ENCODE measurements around the gene GPAM.
A peak's percentile ranks its signal among the peaks of the same experiment; 100 is the strongest.

The GPAM gene

DNA sequence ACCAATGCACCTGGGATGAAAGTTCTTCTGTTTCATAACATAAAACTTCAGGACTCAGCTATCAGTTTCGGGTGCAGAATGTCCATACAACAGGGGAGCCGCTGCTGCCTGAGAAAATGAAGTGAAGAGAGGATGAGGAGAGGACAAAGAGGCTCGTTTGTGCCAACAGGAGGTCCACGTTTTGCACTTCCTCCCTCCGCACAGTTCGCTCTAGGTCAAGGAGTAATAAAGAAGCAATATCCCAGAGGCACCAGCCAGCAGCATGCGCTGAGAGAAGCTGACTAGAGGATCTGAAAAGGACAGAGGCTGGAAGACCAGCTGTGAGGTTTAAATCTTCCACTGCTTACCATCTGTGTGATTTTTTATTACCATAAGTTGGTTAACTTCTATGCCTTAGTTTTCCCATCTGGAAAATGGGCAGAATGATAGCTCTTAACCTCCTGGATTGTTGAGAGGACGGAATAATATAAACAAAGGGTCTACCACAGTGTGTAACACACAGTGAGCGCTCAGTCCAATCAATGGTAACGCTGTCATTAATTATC is 709 bp downstream of the GPAM start:
- no peak for DNase-seq (ENCODE audit: low read depth)

DNA sequence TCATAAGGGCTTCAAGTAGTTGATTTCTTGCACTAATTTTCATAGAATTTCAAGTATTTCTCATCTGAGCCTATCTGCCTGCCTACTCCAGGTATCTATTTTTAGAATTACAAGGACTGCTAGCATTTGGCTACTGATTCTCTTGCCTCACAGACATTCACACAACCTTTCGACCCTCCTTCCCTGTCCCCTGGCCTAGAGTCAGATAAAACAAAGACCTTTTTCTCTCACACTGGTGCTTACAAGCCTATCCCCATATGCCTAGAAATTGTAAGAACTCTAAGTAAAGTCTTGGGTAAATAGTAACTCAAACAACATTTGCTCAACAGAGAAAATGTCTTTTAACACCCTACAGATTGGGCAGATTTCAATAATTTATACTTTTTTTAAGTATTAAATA is 6.3 kb downstream of the GPAM start:
- DNase-seq (ENCODE audit: low read depth), result no peak

DNA sequence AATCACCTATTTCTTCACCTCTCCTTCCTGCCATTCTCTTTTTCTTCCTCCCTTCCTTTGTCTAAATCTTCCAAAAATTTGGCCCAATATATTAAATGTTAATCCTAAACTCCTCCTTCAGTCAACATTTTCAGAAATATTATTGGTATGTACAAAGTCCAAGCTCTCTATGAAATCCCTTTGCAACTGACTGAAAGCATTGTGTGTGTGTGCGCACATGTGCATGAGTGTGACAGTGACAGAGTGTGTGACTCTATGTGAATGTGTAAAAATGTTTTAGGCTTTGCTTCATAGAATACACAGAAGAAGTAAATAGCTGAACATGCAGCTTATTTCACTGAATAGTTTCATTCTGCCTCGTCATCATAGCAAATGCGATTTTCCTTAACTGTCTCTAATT is 7.0 kb downstream of the GPAM start:
- DNase-seq (ENCODE audit: low read depth), result no peak

DNA sequence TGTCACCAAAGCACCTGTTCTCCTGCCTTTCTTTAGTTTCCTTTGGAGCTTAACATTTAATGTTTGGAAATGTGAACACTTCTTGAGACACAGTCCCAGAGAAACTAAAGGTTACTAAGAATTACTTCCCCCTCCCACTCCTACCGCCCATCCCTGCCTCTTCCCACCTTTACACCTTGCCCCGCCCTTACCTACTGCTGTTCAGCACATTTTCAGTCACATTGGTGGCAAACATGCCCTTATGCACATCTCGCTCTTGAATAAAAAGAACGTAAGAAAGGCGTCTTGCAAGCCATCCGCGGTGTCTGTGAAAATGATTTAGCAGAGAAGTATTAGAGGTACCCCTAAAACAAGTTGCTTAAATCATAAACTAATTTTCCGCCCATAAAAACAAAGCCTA is 8.2 kb downstream of the GPAM start:
- no peak for DNase-seq (ENCODE audit: low read depth)

DNA sequence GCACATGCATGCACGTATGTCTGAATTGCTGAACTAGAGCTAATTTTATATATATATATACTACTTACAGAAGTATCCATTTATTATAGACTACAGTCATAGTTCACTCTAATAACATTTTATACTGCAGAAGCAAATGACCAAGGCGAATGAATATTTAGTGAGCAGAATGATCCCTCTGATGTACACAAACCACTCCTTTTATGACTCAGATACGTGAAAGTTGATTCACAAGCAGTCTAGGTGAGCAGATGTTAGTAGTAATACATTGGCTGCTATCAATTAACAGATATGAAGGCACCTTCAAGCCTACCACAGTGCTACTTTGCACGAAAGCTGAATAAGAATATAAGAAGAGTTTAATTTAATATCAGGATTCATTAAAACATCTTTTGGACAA is 10.4 kb downstream of the GPAM start:
- DNase-seq (ENCODE audit: low read depth), result no peak

DNA sequence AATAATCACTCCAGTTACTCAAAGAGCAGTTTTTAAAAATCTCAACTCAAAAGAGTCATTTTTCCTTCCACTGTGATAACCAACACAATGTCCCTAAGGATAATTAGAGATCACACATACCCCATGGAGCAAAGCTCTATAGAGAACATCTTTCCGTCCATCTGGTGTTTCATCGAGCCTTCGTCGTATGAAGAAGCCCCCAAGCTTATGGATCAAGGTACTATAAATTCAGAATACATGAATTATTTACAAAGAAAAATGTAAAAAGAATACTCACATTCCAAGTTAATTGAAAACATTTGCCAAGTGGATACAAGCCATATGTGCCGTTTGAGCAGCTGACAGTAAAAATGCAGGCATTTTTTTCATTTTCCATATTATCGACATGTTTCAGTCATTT is 14.8 kb downstream of the GPAM start:
- DNase-seq (ENCODE audit: low read depth), result no peak

DNA sequence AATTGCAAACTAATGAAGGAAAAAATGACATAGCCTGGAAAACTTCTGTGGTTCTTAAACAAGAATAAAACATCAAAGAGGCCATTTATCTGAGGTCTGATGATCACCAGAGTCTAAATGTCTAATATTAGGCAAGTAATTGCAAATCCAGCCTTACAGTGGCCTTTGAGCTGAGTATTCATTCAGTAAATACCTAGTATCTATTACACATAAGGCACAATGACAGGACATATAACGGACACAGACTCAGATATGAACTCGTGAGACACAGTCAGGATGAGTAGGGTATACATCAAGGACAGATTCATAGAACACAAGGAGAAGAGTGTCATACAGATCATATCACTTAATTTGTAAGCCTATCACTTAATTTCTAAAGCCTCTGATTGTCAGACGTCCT is 16.8 kb downstream of the GPAM start:
- no peak for DNase-seq (ENCODE audit: low read depth)

DNA sequence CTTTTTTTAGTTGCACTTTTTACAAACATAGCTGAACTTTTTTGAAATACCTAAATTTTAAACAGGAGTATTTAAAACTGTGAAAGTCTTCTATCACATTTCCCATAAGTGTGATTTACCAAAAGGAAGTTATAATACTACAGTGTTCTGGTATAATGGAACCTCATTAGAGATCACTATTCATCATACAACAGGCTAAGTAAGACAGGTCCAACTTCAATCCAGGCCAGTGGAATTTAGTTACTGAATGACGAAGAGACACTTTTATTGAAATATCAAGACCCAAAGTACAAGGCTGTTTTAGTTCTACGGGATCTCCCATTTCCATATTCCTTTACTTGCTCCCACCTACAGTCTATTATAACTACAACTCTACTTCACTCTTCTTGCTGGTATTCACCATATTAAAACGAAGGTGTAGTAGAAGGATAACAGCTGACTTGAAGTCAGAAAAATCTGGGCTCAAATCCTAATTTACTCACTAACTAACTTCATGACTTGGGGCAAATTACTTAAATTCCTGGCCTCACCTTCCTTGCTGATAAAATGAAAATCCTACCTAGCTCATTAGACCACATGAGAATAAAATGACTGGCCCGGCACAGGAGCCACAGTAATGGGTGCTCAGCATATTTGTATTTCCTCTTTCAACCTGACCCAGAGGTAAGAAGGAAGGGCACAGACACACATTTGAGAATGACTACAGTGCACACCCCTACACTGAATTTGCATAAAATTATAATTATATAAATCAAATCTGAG is 21.6 kb downstream of the GPAM start:
- no peak for DNase-seq (ENCODE audit: low read depth)

DNA sequence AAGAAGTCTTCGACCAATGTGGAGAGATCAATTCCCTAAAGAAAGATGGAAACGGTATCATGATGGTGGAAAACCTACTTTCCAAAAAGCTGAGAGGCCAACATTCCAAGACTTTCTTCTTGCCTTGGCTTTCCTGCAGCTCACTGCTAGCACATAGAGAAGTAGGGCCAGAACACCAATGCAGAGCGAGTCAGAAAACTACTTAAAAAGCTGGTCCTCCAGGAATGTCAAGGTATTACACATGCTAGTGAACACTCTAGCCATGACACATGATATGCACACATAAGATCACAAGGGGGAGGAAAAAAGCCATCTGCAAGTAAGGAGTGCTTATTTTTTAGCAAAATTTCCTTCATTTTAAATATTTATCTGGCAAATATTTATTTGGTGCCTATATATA is 22.7 kb downstream of the GPAM start:
- DNase-seq (ENCODE audit: low read depth), result no peak

DNA sequence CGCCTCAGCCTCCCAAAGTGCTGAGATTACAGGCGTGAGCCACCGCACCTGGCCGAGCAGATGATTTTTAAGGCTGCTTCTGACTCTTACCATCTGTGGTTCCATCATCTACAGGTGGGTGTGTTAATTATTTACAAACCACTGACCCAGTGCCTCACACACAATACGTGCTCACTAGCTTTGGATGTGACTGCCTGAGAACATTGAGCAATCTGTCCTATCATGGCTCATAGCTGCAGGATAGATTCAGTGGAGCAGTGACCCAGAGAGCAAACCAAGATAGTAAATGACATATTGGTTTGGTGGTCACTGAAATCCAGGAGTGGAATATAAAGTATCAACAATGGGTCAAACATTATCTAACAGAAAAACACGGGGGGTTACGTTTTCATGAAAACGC is 24.1 kb downstream of the GPAM start:
- DNase-seq (ENCODE audit: low read depth), result no peak

DNA sequence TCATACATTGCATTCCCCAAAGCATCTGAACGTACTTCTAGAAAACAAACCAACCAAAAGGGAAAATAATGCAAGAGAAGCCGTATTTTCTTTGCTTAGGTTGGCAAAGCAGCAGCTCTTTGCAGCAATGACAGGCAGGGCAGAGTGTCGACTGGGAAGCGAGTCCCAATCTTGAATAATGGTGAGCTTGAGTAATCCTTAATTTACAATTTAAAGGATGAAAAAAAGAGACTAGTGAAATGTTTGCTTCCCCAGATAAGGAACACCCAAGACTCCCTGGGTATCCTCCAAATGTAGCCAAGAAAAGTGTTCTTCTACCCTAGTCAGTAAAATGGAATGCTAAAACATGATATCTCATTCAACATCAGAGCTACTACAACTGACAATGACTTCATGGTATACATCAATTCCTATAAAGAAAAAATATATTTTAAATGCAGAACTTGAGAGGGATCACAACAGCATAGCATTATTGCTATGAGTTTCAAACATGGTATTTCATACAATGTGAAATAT is 32.0 kb downstream of the GPAM start:
- no peak for DNase-seq (ENCODE audit: low read depth)

DNA sequence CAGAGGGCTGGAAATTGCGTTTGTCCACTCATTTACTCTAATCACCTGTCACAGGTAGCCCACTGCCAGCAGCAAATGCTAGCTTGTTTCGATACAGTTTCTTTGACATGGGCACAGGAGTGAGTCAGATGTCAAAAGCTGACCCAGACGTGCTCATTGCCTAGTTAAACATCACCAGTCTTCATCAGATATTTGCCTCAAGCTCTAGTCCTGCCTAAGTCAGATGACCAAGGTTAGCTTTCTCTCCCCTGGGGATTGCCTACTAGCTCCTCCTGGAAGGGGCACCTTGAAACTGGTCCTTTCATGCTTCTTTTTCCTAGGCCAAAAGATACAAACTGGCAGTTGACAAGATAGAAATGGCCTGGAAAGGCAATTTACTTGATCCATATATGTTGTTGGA is 35.2 kb downstream of the GPAM start:
- DNase-seq (ENCODE audit: low read depth), result no peak

DNA sequence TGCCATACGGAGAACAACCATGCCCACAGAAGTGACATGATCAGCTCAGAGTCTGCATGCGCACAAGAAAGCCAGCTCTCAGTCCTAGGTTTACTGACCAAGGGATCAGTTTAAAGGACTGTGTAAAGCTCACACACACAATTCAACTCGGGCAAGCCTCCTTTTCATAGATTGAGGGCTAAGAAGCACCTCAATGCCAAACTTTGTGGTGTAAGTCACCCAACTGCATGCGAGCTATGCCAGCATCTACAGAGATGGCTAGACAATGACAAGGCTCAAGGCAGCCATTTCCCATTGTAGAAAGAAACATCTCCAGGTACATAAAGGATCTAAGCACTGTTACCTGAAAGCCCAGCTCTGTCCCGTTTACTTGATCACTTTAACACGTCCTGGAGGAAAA is 36.8 kb downstream of the GPAM start:
- DNase-seq (ENCODE audit: low read depth), result no peak

DNA sequence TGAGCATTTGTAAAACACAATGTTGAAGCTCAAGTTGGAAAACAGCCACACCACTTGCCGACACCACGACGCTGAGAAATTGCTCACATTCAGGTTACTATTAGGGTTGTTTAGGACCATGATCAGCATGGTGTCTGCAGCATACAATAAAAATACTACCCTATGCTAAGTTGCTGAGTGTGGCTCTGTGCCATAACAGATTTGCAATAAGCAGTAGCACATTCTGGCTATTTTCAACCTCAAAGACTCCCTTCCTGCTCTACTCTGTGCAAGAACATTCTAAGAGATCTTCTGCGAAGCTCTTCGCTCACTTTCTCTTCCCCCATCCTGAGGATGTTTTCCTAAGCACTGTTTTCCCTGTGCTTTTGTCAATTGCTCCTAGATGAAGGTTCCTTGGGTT is 38.3 kb downstream of the GPAM start:
- DNase-seq (ENCODE audit: low read depth), result no peak

DNA sequence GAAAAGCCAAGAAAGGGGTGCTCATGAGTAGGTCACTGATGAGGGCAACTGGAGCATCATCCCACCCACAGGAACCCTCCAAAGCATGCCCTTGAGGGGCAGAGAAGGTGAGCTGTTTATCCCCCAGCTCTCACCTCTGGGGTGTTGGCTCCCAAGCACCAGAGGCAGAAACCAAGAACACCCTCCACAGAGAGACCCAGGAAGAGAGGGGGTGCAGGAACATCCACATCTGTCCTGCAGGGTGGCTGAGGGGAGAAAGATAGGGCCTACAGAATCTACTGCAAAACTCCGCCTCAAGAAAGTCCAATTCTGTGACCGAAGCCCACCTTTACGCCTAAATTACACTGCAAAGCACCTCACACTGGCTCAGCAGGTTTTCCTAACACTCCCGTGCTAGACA is 40.1 kb downstream of the GPAM start:
- DNase-seq (ENCODE audit: low read depth), result no peak

DNA sequence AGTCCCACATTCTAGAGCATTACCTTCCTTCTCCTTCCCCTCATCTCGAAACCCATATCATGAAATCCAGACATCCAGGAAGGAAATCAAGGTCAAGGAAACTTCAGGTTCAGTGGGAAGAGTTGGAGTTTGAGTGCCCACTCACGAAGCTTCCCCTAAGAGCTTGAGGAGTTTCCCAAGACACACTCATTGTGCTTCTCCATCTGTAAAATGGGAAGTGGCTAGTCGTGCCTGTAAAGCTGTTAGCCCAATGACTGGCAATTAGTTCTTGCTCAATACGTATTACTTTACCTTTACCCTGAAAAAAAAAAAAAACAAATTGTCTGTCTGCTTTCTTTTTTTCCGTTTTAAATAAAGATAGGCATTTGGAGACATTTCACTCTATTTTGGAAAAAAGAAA is 42.3 kb downstream of the GPAM start:
- DNase-seq (ENCODE audit: low read depth), result no peak

DNA sequence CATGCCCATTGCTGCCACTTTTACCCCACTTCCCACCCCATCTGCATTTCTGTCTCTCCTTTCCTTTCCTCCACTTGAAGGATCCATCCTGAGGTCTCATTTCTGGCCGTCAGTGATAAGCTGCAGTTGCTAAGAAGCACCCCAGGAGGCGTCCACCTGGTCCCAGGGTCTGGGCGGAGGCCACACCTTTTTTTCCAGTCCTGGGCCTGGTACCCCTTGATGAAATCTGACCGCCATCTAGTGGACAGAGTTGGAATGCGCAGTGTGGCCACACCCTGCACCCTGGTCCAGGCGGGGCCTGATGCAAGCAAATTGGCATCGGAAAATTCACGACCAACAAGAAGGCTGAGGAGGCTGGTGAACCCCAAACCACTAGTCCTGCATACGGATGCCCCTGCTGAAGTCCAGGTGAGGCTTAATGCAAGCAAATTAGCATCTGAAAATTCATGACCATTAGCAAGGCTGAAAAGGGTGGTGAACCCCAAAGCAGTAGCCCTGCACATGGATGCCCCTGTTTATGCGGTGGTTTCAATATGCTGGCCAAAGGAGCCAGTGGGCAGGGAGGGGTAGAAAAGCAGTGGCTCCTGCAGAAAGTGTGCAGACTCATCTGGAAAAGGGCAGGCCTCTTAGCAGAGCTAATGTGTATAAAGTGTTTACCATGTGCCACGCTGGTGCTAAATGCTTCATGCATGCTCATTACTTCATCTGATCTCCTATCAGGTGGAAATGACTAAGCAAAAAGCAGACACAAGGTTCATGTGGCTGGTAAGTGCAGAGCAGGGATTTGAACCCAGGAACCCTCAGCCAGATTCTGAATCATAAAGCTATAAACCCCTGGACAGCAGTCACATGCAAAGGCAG is 43.2 kb downstream of the GPAM start:
- DNase-seq (ENCODE audit: low read depth), result peak; percentile 26

DNA sequence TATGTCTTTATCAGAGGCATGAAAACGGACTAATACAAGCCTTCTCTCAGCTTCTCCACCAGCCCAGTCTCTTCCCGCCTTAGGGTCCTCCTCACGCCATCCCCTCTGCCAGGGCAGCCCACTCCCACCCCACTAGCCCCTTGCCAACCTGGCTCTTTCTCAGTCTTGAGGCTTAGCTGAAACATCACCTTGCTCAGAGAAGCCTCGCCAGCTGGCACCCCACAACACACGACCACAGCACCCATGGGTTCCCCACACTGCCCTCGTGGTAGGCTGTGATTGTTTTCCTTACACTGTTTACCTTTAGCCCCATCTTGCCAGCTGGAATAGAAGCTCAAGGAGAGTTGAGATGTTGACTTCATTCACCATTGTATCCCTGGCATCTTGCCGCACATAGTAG is 44.4 kb downstream of the GPAM start:
- no peak for DNase-seq (ENCODE audit: low read depth)

DNA sequence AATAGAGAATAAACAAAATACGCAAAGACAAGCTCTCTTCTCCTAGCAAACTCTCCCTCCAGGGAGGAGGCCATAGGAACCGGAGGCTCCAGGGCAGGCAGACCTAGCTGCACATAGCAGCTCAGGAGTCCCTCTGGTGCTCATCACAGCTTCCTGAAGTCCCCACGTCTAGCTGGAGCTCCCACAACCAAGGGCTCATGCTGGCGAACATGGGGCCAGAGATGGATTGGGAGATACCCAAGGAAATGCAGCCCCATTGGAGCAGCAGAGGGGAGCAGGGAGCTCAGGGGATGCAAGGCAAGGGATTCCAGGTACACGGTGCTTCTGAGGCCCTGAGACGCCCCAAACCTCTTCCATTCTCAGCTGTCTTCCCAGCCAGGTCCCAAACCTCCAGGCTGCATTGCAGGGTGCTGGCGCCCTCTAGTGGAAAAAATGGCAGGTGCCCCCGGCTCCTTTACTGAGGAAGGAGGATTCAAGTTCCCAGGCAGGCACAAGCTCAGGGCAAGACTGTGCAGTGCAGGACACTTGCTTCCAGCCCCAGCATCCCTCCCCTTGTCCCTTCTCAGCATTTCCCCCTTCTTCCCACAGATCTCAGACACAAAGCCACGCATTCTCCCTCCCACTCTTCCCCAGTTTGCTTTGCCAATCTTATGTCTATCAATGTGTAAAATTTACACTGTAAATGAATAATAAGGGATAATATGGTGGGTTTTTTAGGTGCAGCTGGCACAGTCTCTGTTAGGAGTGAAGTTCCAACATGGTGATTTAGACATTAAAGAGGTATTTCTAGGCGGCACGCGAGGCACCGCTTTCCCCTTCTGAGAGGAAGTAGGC is 46.2 kb downstream of the GPAM start:
- DNase-seq (ENCODE audit: low read depth), result peak; percentile 31

DNA sequence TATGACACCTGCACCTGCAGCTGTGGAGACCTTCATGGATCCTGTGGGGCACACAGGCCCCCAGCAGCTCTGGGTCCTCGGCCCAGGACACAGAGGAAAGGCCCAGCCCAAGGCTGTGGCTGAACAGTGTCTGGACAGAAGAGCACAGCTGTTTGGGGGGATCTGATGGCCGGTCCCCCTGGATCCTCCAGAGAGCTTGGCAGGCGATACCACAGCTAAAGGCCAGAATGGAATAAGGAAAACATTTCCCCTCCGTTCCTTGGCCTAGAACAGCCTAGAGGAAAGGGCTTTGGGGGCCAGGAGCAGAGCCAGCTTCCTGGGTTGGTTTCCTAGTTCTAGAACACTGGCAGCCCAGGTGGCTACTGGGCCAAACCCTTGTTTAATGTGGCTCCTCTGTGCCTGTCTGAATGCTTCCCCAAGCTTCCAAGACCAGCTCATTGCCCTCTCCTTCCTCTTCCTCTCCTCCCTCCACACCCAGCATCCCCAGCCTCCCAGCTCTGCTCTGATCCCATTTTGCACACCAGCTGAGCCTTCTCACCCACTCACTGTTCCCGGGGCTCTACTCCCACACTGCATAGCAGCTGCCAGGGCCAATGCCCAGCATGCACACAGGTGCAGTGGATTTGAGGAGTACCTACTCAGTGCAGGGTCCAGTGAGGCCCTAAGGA is 46.9 kb downstream of the GPAM start:
- DNase-seq (ENCODE audit: low read depth), result no peak

DNA sequence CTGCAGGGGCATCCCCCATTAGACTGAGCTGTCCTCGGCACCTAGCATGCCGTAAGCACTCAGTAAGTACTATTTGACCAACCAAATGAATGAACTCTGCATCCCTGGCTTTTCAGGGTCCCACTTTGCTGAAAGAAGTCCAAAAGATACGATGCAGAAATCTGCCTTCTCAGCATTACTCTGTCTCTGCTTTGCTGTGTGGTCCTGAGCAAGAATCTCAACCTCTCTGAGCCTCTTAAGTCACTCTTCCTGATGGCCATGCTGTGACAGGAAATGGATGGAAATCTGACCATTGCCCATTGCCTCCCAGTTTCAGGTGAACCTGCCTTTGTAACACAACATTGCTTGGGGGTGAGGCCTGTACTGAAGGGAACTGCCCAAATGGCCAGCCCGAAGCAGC is 48.0 kb downstream of the GPAM start:
- no peak for DNase-seq (ENCODE audit: low read depth)

DNA sequence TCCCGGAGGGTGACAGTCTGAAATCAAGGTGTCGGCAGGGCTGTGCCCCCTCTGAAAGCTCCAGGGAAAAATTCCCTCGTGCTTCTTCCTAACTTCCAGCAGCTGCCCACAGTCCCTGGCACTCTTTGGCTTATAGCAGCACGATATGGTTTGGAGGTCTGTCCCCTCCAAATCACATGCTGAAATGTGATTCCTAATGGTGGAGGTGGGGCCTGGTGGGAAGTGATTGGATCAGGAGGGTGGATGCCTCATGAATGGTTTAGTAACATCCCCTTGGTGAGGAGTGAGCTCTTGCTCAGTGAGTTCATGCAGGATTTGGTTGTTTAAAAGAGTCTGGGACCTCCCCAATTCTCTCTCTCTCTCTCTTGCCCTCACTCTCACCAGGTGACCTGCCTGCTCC is 51.1 kb downstream of the GPAM start:
- no peak for DNase-seq (ENCODE audit: low read depth)

Measured in activated T-helper 1 cell treated with Interleukin-2 at 50 U/mL for 16 hours (primary cell).